Endodermal cell (in vitro differentiated cells): ENCODE results near the gene AHI1. TPM values are rescaled to one million over a fixed set of nuclear protein-coding genes. Genes with fewer than 3 reads are reported as not detected.

Source experiments
- DNase-seq: peaks from one replicate; pipeline ENCODE4 v3.0.0-alpha.2; 2017
- H3K27ac ChIP-seq: 2 replicates; pipeline ENCODE4 v1.5.1; 2013; ENCODE audit warnings: mild to moderate bottlenecking, low read depth, low read length, moderate library complexity
- H3K27me3 ChIP-seq: 2 replicates; pipeline ENCODE4 v1.6.1; 2013; ENCODE audit warnings: mild to moderate bottlenecking, low read length, moderate library complexity; ENCODE audit not compliant: insufficient read depth, control insufficient read depth, poor library complexity, severe bottlenecking
- H3K36me3 ChIP-seq: 2 replicates; pipeline ENCODE4 v1.7.0; 2013; ENCODE audit warnings: mild to moderate bottlenecking, low read length, moderate library complexity; ENCODE audit not compliant: control insufficient read depth, insufficient read depth
- H3K4me1 ChIP-seq: one replicate; pipeline ENCODE4 v1.7.0; 2013; ENCODE audit warnings: low read length; ENCODE audit not compliant: control insufficient read depth, insufficient read depth
- H3K4me3 ChIP-seq: 2 replicates; pipeline ENCODE4 v1.5.1; 2013; ENCODE audit warnings: mild to moderate bottlenecking, low read length, moderate library complexity
- H3K9ac ChIP-seq: 2 replicates; pipeline ENCODE4 v1.6.1; 2013; ENCODE audit warnings: mild to moderate bottlenecking, low read length, moderate library complexity; ENCODE audit not compliant: poor library complexity, severe bottlenecking; ENCODE audit errors: extremely low read depth
- H3K9me3 ChIP-seq: 2 replicates; pipeline ENCODE4 v1.6.1; 2013; ENCODE audit warnings: mild to moderate bottlenecking, low read length, moderate library complexity; ENCODE audit not compliant: control insufficient read depth
- H3K27ac Mint-ChIP-seq: 2 replicates; pipeline ENCODE4 v1.8.0; 2020; ENCODE audit warnings: mixed read lengths
- H3K27me3 Mint-ChIP-seq: 2 replicates; pipeline ENCODE4 v1.8.0; 2021; ENCODE audit warnings: mild to moderate bottlenecking, mixed read lengths; ENCODE audit not compliant: insufficient read depth
- H3K36me3 Mint-ChIP-seq: 2 replicates; pipeline ENCODE4 v1.8.0; 2020; ENCODE audit warnings: low read depth, mixed read lengths
- H3K4me1 Mint-ChIP-seq: 2 replicates; pipeline ENCODE4 v1.8.0; 2020; ENCODE audit warnings: mixed read lengths
- H3K4me3 Mint-ChIP-seq: 2 replicates; pipeline ENCODE4 v1.8.0; 2020; ENCODE audit warnings: mild to moderate bottlenecking, moderate library complexity, mixed read lengths
- H3K9me3 Mint-ChIP-seq: 2 replicates; pipeline ENCODE4 v1.8.0; 2020; ENCODE audit warnings: mild to moderate bottlenecking, mixed read lengths
- WGBS, 2 experiments: methylation state at CpG; one replicate each; pipeline versions ENCODE4 v1.1.5 to v1.1.7; 2013; ENCODE audit warnings: missing lambda C conversion rate in 2 of 2, mixed read lengths in 1 of 2; ENCODE audit not compliant: insufficient coverage in 1 of 2, insufficient read length in 1 of 2; 5-methylcytosine and 5-hydroxymethylcytosine counted together
- total RNA-seq, 2 donors: library from RNA; stranded (reverse); fragmentation: NEBNext Ultra II Directional in 1 of 2; extraction: Animal tissue kit (Norgen Biotek cat#: 25700) in 1 of 2; gene quantifications; 2 replicates in 1 of 2; 3 replicates in 1 of 2; pipeline ENCODE4 v1.2.1, GENCODE V29; 2021
- TF ChIP-seq, protein P1 (sequence below): fragments of 200-600 bp; sonication (generic); conservative IDR thresholded peaks from 2 replicates; pipeline ENCODE4 v1.5.0; 2021; ENCODE audit warnings: antibody characterized with exemption, mild to moderate bottlenecking

The AHI1 gene
- total RNA-seq, 2 donors from 2014 or later: 24.9 to 34.9 TPM

DNA sequence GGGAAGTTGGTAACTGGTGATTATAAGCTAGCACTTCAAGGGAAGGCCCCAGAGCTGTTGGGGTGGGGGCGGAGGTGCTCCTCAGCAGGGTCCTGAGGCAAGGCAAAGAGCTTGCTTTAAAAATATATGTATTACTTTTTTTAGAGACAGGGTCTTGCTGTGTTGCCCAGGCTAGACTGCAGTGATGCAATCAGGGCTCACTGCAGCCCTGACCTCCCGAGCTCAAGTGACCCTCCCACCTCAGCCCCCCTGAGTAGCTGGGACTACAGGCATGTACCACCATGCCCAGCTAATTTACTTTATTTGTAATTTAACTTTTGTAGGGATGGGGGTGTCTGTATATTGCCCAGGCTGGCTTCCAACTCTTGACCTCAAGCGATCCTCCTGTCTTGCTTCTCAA is 229.3 kb downstream of the AHI1 start:
- H3K36me3 ChIP-seq: no peaks in the 10 kb centered on the region
- TF ChIP-seq, protein P1, sequence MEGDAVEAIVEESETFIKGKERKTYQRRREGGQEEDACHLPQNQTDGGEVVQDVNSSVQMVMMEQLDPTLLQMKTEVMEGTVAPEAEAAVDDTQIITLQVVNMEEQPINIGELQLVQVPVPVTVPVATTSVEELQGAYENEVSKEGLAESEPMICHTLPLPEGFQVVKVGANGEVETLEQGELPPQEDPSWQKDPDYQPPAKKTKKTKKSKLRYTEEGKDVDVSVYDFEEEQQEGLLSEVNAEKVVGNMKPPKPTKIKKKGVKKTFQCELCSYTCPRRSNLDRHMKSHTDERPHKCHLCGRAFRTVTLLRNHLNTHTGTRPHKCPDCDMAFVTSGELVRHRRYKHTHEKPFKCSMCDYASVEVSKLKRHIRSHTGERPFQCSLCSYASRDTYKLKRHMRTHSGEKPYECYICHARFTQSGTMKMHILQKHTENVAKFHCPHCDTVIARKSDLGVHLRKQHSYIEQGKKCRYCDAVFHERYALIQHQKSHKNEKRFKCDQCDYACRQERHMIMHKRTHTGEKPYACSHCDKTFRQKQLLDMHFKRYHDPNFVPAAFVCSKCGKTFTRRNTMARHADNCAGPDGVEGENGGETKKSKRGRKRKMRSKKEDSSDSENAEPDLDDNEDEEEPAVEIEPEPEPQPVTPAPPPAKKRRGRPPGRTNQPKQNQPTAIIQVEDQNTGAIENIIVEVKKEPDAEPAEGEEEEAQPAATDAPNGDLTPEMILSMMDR: no peak
- H3K4me3 Mint-ChIP-seq: no peak overlapping the region
- no peak overlapping the region for H3K4me3 ChIP-seq
- H3K4me1 Mint-ChIP-seq: peaks cover 44% of the 10 kb centered on the region
- H3K36me3 Mint-ChIP-seq: no peaks in the 10 kb centered on the region
- no peak overlapping the region for H3K27ac ChIP-seq
- peaks cover 5% of the 10 kb centered on the region for H3K9me3 ChIP-seq
- H3K9ac ChIP-seq: no peak overlapping the region
- H3K27me3 ChIP-seq: no peaks in the 10 kb centered on the region
- H3K27me3 Mint-ChIP-seq: no peaks in the 10 kb centered on the region
- H3K4me1 ChIP-seq: peaks cover 16% of the 10 kb centered on the region
- WGBS, 2 experiments: 97 to 100% methylated on average over 2 to 3 of the region's 3 CpGs
- H3K9me3 Mint-ChIP-seq: peaks cover 7% of the 10 kb centered on the region
- DNase-seq: no peak
- no peak overlapping the region for H3K27ac Mint-ChIP-seq

DNA sequence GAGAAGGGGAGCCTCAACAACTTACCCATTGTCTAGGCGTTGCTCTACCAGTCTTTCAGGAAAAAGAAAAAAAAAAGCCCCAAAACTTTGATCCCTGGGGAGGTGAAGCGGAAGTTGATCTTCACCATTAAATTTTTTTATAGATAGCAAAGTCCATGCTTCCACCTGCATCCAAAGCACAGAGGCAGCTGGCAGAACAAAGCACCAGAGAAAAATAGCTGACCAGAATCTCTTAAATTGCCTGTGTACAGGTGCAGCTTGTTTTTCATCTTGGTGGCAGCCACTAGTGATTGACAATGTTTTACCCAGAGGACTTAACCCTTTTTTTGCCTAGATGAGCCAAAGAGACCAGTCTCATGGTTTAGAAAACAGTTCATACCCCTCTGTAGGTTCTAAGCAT is 230.5 kb downstream of the AHI1 start:
- H3K36me3 ChIP-seq: no peaks in the 10 kb centered on the region
- H3K9me3 ChIP-seq: peaks cover 5% of the 10 kb centered on the region
- Mint-ChIP-seq H3K27me3 (no peaks in the 10 kb centered on the region), H3K27ac (no peak overlapping the region), H3K4me1 (peaks cover 46% of the 10 kb centered on the region), H3K4me3 (no peak overlapping the region), H3K36me3 (no peaks in the 10 kb centered on the region), H3K9me3 (peaks cover 7% of the 10 kb centered on the region)
- no peaks in the 10 kb centered on the region for H3K27me3 ChIP-seq
- no peak overlapping the region for H3K9ac ChIP-seq
- TF ChIP-seq, protein P1: no peak
- 87% methylated on average over 2 of the region's 2 CpGs; no CpG with 5 or more reads in 1 of the 2 experiments for WGBS, 2 experiments
- no peak overlapping the region for H3K4me3 ChIP-seq
- no peak for DNase-seq
- H3K4me1 ChIP-seq: peaks cover 16% of the 10 kb centered on the region
- no peak overlapping the region for H3K27ac ChIP-seq

DNA sequence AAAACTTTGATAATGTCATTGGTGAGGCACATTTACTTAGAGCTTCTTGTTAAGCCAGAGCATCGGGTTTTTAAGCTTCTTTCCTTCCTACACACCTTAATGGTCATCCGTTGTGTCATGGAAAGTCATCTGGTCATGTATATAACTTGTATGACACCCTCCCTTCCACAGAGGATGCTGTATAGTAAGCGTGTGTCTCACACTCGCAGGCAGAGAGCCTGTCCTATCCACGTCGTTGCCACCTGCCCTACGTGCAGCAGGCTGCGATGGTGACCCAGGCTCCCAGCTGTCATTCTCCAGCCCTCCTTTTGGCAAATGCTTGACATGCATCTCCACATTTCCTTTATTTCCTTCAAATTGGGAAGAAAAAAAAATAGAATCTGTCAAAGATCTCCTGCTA is 230.9 kb downstream of the AHI1 start:
- no peak overlapping the region for H3K4me3 ChIP-seq
- H3K27ac ChIP-seq: no peak overlapping the region
- Mint-ChIP-seq H3K4me3 (no peak overlapping the region), H3K4me1 (peaks cover 44% of the 10 kb centered on the region), H3K9me3 (peaks cover 7% of the 10 kb centered on the region), H3K36me3 (no peaks in the 10 kb centered on the region), H3K27ac (no peak overlapping the region), H3K27me3 (no peaks in the 10 kb centered on the region)
- peaks cover 16% of the 10 kb centered on the region for H3K4me1 ChIP-seq
- no peaks in the 10 kb centered on the region for H3K27me3 ChIP-seq
- H3K36me3 ChIP-seq: no peaks in the 10 kb centered on the region
- WGBS, 2 experiments: 95 to 96% methylated on average over 8 of the region's 8 CpGs
- TF ChIP-seq, protein P1: no peak
- H3K9ac ChIP-seq: no peak overlapping the region
- peaks cover 5% of the 10 kb centered on the region for H3K9me3 ChIP-seq
- no peak for DNase-seq
